ENCODE results near the gene ARL14EP.

DNA sequence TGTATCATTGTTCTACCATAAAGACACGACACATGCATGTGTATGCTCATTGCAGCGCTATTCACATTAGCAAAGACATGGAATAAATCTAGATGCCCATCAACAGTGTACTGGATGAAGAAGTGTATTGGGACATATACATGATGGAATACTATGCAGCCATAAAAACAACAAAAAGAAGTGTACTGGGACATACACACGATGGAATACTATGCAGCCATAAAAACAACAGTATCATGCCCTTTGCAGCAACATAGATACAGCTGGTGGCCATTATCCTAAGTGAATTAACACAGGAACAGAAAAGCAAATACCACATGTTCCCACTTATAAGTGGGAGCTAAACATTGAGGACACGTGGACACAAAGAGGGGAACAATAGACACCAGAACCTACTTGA lies 22.7 kb downstream of the ARL14EP start:
- TF ChIP-seq POLR2AphosphoS5 (IDR thresholded peaks at IDR 0.05; ENCODE audit: low read depth, low read length) (no peak), POLR2A (IDR thresholded peaks at IDR 0.05; ENCODE audit: low read depth, low read length) (no peak)

Measured in GM12892 (cell line).